ENCODE results near the gene ZFAND2B. TPM values are rescaled to one million over a fixed set of nuclear protein-coding genes. Genes with fewer than 3 reads are reported as not detected.

ZFAND2B gene
- polyA plus RNA-seq, 4 donors, result 46.9 to 182 (median 101) TPM

- H3K27me3 ChIP-seq (ENCODE audit: control insufficient read depth in 3 of 3, insufficient read depth in 3 of 3, low read length in 3 of 3), result no peaks in the 10 kb centered on the region
- no peaks in the 10 kb centered on the region for H3K9me3 ChIP-seq (ENCODE audit: control insufficient read depth in 2 of 2, insufficient read depth in 1 of 2, low read depth in 1 of 2, low read length in 1 of 2)
- H3K4me3 ChIP-seq (ENCODE audit: low read depth in 1 of 3, low read length in 3 of 3), result no peak overlapping the region
- 95% methylated on average over 10 of the region's 10 CpGs for WGBS, 3 donors
- DNase-seq, result no peak
- H3K4me1 ChIP-seq (ENCODE audit: control insufficient read depth in 3 of 3, insufficient read depth in 2 of 3, low read depth in 1 of 3, low read length in 2 of 3), result peaks cover 20 to 53% (median 21%) of the 10 kb centered on the region in 3 donors
- no peak for FAIRE-seq
- H3K27ac ChIP-seq (ENCODE audit: low read depth in 1 of 3, low read length in 2 of 3), result peak overlapping the region in 1 of 3 donors; percentile 97
- peaks cover 0 to 44% (median 2%) of the 10 kb centered on the region in 3 donors for H3K36me3 ChIP-seq (ENCODE audit: control insufficient read depth in 3 of 3, insufficient read depth in 2 of 3, low read depth in 1 of 3, low read length in 3 of 3)
Measured at GRCh38 chr2:219246559-219246958, 40.0 kb downstream of the ZFAND2B start.

GRCh38 chr2:219247678-219248642, 41.4 kb downstream of the ZFAND2B start:
- H3K4me3 ChIP-seq (ENCODE audit: low read depth in 1 of 3, low read length in 3 of 3), result no peak overlapping the region
- peaks cover 0 to 6% (median 0%) of the 10 kb centered on the region in 3 donors for H3K27me3 ChIP-seq (ENCODE audit: control insufficient read depth in 3 of 3, insufficient read depth in 3 of 3, low read length in 3 of 3)
- 82 to 87% (median 82%) methylated on average over 17 of the region's 17 CpGs for WGBS, 3 donors
- peaks cover 0 to 45% (median 2%) of the 10 kb centered on the region in 3 donors for H3K36me3 ChIP-seq (ENCODE audit: control insufficient read depth in 3 of 3, insufficient read depth in 2 of 3, low read depth in 1 of 3, low read length in 3 of 3)
- H3K27ac ChIP-seq (ENCODE audit: low read depth in 1 of 3, low read length in 2 of 3), result peak overlapping the region; percentile 22 to 97 (median 88)
- peaks cover 20 to 65% (median 22%) of the 10 kb centered on the region in 3 donors for H3K4me1 ChIP-seq (ENCODE audit: control insufficient read depth in 3 of 3, insufficient read depth in 2 of 3, low read depth in 1 of 3, low read length in 2 of 3)
- DNase-seq (peak in 1 of 2 donors; percentile 71), FAIRE-seq (no peak)
- H3K9me3 ChIP-seq (ENCODE audit: control insufficient read depth in 2 of 2, insufficient read depth in 1 of 2, low read depth in 1 of 2, low read length in 1 of 2), result no peaks in the 10 kb centered on the region

- peak overlapping the region; percentile 88 to 98 (median 97) for H3K27ac ChIP-seq (ENCODE audit: low read depth in 1 of 3, low read length in 2 of 3)
- H3K9me3 ChIP-seq (ENCODE audit: control insufficient read depth in 2 of 2, insufficient read depth in 1 of 2, low read depth in 1 of 2, low read length in 1 of 2), result no peaks in the 10 kb centered on the region
- peaks cover 0 to 45% (median 2%) of the 10 kb centered on the region in 3 donors for H3K36me3 ChIP-seq (ENCODE audit: control insufficient read depth in 3 of 3, insufficient read depth in 2 of 3, low read depth in 1 of 3, low read length in 3 of 3)
- FAIRE-seq (no peak), DNase-seq (no peak)
- WGBS, 3 donors, result 15 to 64% (median 27%) methylated on average over 2 of the region's 2 CpGs
- H3K4me3 ChIP-seq (ENCODE audit: low read depth in 1 of 3, low read length in 3 of 3), result peak overlapping the region in 2 of 3 donors; percentile 18 to 31
- peaks cover 0 to 14% (median 0%) of the 10 kb centered on the region in 3 donors for H3K27me3 ChIP-seq (ENCODE audit: control insufficient read depth in 3 of 3, insufficient read depth in 3 of 3, low read length in 3 of 3)
- H3K4me1 ChIP-seq (ENCODE audit: control insufficient read depth in 3 of 3, insufficient read depth in 2 of 3, low read depth in 1 of 3, low read length in 2 of 3), result peaks cover 18 to 69% (median 22%) of the 10 kb centered on the region in 3 donors
Measured at GRCh38 chr2:219248845-219249202, 42.2 kb downstream of the ZFAND2B start.

- no peak for FAIRE-seq
Measured at GRCh38 chr2:219249203-219249980, 42.8 kb downstream of the ZFAND2B start.

GRCh38 chr2:219250049-219250781, 43.6 kb downstream of the ZFAND2B start:
- DNase-seq, result no peak

More at GRCh38 chr2:219249203-219249980, 42.8 kb downstream of the ZFAND2B start:
- Histone ChIP-seq H3K4me3 (ENCODE audit: low read depth in 1 of 3, low read length in 3 of 3) (peak overlapping the region in 2 of 3 donors; percentile 18 to 31), H3K36me3 (ENCODE audit: control insufficient read depth in 3 of 3, insufficient read depth in 2 of 3, low read depth in 1 of 3, low read length in 3 of 3) (peaks cover 0 to 45% (median 2%) of the 10 kb centered on the region in 3 donors), H3K4me1 (ENCODE audit: control insufficient read depth in 3 of 3, insufficient read depth in 2 of 3, low read depth in 1 of 3, low read length in 2 of 3) (peaks cover 18 to 72% (median 22%) of the 10 kb centered on the region in 3 donors), H3K27ac (ENCODE audit: low read depth in 1 of 3, low read length in 2 of 3) (peak overlapping the region; percentile 88 to 98 (median 97)), H3K9me3 (ENCODE audit: control insufficient read depth in 2 of 2, insufficient read depth in 1 of 2, low read depth in 1 of 2, low read length in 1 of 2) (no peaks in the 10 kb centered on the region), H3K27me3 (ENCODE audit: control insufficient read depth in 3 of 3, insufficient read depth in 3 of 3, low read length in 3 of 3) (peaks cover 0 to 19% (median 0%) of the 10 kb centered on the region in 3 donors)
- WGBS, 3 donors, result 1 to 12% (median 7%) methylated on average over 7 of the region's 7 CpGs
- peak; percentile 92 to 93 for DNase-seq

GRCh38 chr2:219251656-219252055, 45.1 kb downstream of the ZFAND2B start:
- Histone ChIP-seq H3K9me3 (ENCODE audit: control insufficient read depth in 2 of 2, insufficient read depth in 1 of 2, low read depth in 1 of 2, low read length in 1 of 2) (no peaks in the 10 kb centered on the region), H3K36me3 (ENCODE audit: control insufficient read depth in 3 of 3, insufficient read depth in 2 of 3, low read depth in 1 of 3, low read length in 3 of 3) (peaks cover 0 to 43% (median 2%) of the 10 kb centered on the region in 3 donors), H3K27ac (ENCODE audit: low read depth in 1 of 3, low read length in 2 of 3) (peak overlapping the region in 1 of 3 donors; percentile 94), H3K27me3 (ENCODE audit: control insufficient read depth in 3 of 3, insufficient read depth in 3 of 3, low read length in 3 of 3) (peaks cover 0 to 39% (median 0%) of the 10 kb centered on the region in 3 donors), H3K4me3 (ENCODE audit: low read depth in 1 of 3, low read length in 3 of 3) (no peak overlapping the region), H3K4me1 (ENCODE audit: control insufficient read depth in 3 of 3, insufficient read depth in 2 of 3, low read depth in 1 of 3, low read length in 2 of 3) (peaks cover 11 to 68% (median 16%) of the 10 kb centered on the region in 3 donors)
- DNase-seq (no peak), FAIRE-seq (no peak)
- 75 to 86% (median 76%) methylated on average over 6 of the region's 6 CpGs for WGBS, 3 donors

More at GRCh38 chr2:219250049-219250781, 43.6 kb downstream of the ZFAND2B start:
- H3K36me3 ChIP-seq (ENCODE audit: control insufficient read depth in 3 of 3, insufficient read depth in 2 of 3, low read depth in 1 of 3, low read length in 3 of 3), result peaks cover 0 to 45% (median 2%) of the 10 kb centered on the region in 3 donors
- 45 to 71% (median 64%) methylated on average over 20 to 22 of the region's 22 CpGs for WGBS, 3 donors
- peaks cover 18 to 77% (median 22%) of the 10 kb centered on the region in 3 donors for H3K4me1 ChIP-seq (ENCODE audit: control insufficient read depth in 3 of 3, insufficient read depth in 2 of 3, low read depth in 1 of 3, low read length in 2 of 3)
- peaks cover 0 to 27% (median 0%) of the 10 kb centered on the region in 3 donors for H3K27me3 ChIP-seq (ENCODE audit: control insufficient read depth in 3 of 3, insufficient read depth in 3 of 3, low read length in 3 of 3)
- FAIRE-seq, result no peak
- H3K9me3 ChIP-seq (ENCODE audit: control insufficient read depth in 2 of 2, insufficient read depth in 1 of 2, low read depth in 1 of 2, low read length in 1 of 2), result no peaks in the 10 kb centered on the region
- peak overlapping the region; percentile 88 to 98 (median 97) for H3K27ac ChIP-seq (ENCODE audit: low read depth in 1 of 3, low read length in 2 of 3)
- no peak overlapping the region for H3K4me3 ChIP-seq (ENCODE audit: low read depth in 1 of 3, low read length in 3 of 3)

GRCh38 chr2:219252084-219252483, 45.5 kb downstream of the ZFAND2B start:
- Histone ChIP-seq H3K4me3 (ENCODE audit: low read depth in 1 of 3, low read length in 3 of 3) (peak overlapping the region; percentile 65 to 77 (median 73)), H3K4me1 (ENCODE audit: control insufficient read depth in 3 of 3, insufficient read depth in 2 of 3, low read depth in 1 of 3, low read length in 2 of 3) (peaks cover 9 to 64% (median 14%) of the 10 kb centered on the region in 3 donors), H3K27ac (ENCODE audit: low read depth in 1 of 3, low read length in 2 of 3) (peak overlapping the region in 1 of 3 donors; percentile 94), H3K36me3 (ENCODE audit: control insufficient read depth in 3 of 3, insufficient read depth in 2 of 3, low read depth in 1 of 3, low read length in 3 of 3) (peaks cover 0 to 39% (median 2%) of the 10 kb centered on the region in 3 donors), H3K9me3 (ENCODE audit: control insufficient read depth in 2 of 2, insufficient read depth in 1 of 2, low read depth in 1 of 2, low read length in 1 of 2) (no peaks in the 10 kb centered on the region), H3K27me3 (ENCODE audit: control insufficient read depth in 3 of 3, insufficient read depth in 3 of 3, low read length in 3 of 3) (peaks cover 0 to 39% (median 0%) of the 10 kb centered on the region in 3 donors)
- 41 to 61% (median 44%) methylated on average over 5 of the region's 5 CpGs for WGBS, 3 donors
- FAIRE-seq (no peak), DNase-seq (peak in 1 of 2 donors; percentile 49)

Data from small intestine (tissue), 7 donors.